Prostate gland (tissue), 2 donors: ENCODE measurements around the gene FAM177B. TPM values are rescaled to one million over a fixed set of nuclear protein-coding genes. Genes with fewer than 3 reads are reported as not detected.

Source experiments
- DNase-seq: peaks from one replicate; pipeline ENCODE4 v3.0.0-alpha.2; 2019; ENCODE audit warnings: low spot score
- H3K27ac ChIP-seq, 2 donors: fragments of 200-600 bp; sonication (generic); 2 replicates each; pipeline ENCODE4 v1.5.1; 2017 to 2019
- H3K27me3 ChIP-seq: fragments of 200-600 bp; sonication (generic); replicated peaks from 2 replicates; pipeline ENCODE4 v1.5.1; 2019; ENCODE audit not compliant: insufficient read depth
- H3K36me3 ChIP-seq, 2 donors: fragments of 200-600 bp; sonication (generic); 1 replicate in 1 of 2; 2 replicates in 1 of 2; pipeline versions ENCODE4 v1.5.1 to v1.8.1; 2017 to 2019
- H3K4me1 ChIP-seq: fragments of 200-600 bp; sonication (generic); replicated peaks from 2 replicates; pipeline ENCODE4 v1.5.1; 2019
- H3K4me3 ChIP-seq, 2 donors: fragments of 200-600 bp; sonication (generic); 2 replicates each; pipeline ENCODE4 v1.5.1; 2017 to 2019
- H3K9me3 ChIP-seq: fragments of 200-600 bp; sonication (generic); 2 replicates; pipeline ENCODE4 v1.5.1; 2017
- CTCF ChIP-seq, 4 experiments: fragments of 200-600 bp in 2 of 4; fragments of 450-650 bp in 2 of 4; sonication (generic) in 2 of 4; IDR thresholded peaks; 1 replicate in 3 of 4; 2 replicates in 1 of 4; pipeline ENCODE4 v1.5.1; 2016 to 2019; ENCODE audit warnings: antibody characterized with exemption in 4 of 4, mild to moderate bottlenecking in 2 of 4, moderate library complexity in 2 of 4
- POLR2A ChIP-seq: fragments of 450-650 bp; IDR thresholded peaks from one replicate; pipeline ENCODE4 v1.6.1; 2016; ENCODE audit warnings: antibody characterized with exemption, mild to moderate bottlenecking
- POLR2AphosphoS5 ChIP-seq: sonication (generic); formaldehyde crosslinking; IDR thresholded peaks from one replicate; pipeline ENCODE4 v1.6.1; 2017; ENCODE audit warnings: antibody characterized with exemption
- WGBS: methylation state at CpG from one replicate; pipeline ENCODE4 v1.1.5; 2018; 5-methylcytosine and 5-hydroxymethylcytosine counted together
- intact Hi-C: fragments of 100-400 bp; cut with DNase I; formaldehyde crosslinking; loops from one replicate; pipeline ENCODE4 v1.14.2; 2022
- total RNA-seq, 2 donors: library from RNA; depleted of rRNA; stranded (reverse); fragments of >200 nt; gene quantifications; one replicate each; pipeline ENCODE4 v1.1.0, GENCODE V29; 2016

The FAM177B gene
- total RNA-seq, 2 donors from 2014 or later: 0.23 to 0.51 TPM

DNA sequence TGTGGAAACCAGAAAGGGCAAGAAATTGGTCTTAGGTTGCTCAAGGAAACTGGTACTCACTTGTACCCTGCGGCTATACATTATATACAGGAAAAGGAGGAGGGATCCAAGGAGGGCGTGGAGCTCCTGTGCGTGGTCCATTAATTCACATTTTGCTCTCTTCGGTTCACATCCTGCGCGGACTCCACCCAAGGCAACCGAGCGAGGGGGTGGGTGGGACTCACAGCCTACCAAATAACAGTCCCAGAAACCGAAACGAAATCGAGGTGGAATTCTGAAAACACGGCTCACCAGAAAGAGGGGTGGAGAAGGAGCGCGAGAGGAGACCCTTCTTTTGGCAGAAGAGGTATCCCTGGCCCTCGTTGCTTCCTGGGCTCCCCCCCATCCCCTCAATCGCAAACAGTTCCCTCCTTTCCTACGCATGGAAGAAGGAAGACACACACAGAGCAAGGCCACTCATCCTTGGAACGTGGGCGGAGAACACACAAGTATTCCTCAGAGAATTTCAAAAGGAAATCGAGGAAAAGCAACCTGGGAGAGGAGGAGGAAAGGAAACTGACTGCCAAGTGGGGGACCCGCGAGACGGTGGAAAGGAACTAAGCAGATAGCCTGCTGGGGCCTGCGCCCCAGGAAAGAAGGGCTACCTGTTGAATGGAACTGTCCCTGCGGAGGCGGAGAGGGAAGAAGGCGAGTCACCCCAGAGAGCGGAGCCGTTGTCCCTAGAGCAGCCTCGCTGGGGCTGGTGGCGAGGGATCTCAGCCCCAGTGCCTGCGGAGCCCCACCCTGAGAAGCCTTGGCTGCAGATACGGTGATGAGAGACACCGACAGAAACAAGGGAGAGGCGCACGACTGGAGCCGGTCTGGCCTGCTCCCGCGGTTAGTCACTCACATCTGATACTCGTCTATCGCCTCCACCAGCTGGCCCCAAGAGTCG is 25.4 kb upstream of the FAM177B start:
- Histone ChIP-seq H3K4me1 (no peaks in the 10 kb centered on the region), H3K27me3 (no peaks in the 10 kb centered on the region), H3K27ac (peak overlapping the region; percentile 98), H3K9me3 (no peaks in the 10 kb centered on the region), H3K4me3 (peak overlapping the region; percentile 49 to 64), H3K36me3 (no peaks in the 10 kb centered on the region)
- no peak for TF ChIP-seq POLR2A
- no peak for TF ChIP-seq CTCF (IDR thresholded peaks at IDR 0.05)
- TF ChIP-seq POLR2AphosphoS5: no peak
- under 1% methylated on average over 42 of the region's 42 CpGs for WGBS
- intact Hi-C loops: loop anchor here (1.0 to 5.0 kb wide), 2 partner anchors 44 to 67 kb away; no protein-coding TSS in a partner anchor
- DNase-seq: peak; percentile 40

- intact Hi-C loops: loop anchor here (1.0 to 5.0 kb wide), 2 partner anchors 45 to 68 kb away; no protein-coding TSS in a partner anchor
- H3K36me3 ChIP-seq: no peaks in the 10 kb centered on the region
Observed at GRCh38 chr1:222712253-222713090, 24.5 kb upstream of the FAM177B start, which contains the start of the genes AIDA and BROX. Gene AIDA (minus strand): TSS chr1:222712491. CDS start chr1:222712317, 174 bp downstream. Gene BROX (plus strand): TSS chr1:222712564. CDS start chr1:222715700, 3,136 bp downstream.

DNA sequence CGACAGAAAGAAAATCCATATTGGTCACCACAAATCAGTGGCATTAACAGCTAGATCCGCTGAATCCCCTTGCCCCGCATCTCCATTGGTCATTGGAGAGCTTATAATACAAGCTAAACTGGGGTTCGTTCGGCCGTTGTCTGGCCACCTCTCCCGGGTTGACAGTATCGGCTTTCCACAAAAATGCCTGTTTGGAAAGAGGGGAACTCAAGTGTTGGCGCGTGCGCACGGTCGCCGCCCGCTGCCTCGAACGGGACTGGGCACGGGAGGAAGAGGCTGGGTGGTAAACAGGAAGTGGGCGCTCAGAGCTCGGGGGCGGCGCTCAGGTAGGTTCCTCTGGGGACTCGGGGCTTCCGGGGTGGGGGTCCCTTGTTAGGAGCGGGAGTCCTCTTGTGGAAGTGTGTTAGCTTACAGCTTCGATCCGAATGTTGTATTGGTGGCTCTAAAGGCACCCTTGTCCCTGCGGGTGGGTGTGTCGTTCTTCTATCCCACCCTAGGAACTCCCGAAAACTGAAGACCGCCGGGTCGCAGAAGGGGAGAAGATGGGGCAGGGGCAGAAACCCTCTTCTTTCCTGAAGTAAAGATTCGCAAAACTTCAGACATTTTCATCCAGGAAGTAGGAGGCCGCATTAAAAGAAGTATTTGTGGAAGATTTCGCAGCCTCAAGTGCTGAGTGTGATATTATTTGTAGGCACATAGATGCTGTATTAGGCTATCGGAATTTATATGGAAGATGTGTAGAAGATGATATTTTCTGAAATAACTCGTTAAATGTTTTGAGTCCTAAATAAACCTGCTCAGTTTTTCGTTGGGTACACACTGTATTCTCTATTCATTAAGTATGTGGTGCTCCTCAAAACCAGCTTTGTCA is 23.7 kb upstream of the FAM177B start:
- Histone ChIP-seq H3K4me1 (no peaks in the 10 kb centered on the region), H3K4me3 (peak overlapping the region; percentile 49 to 64), H3K27me3 (no peaks in the 10 kb centered on the region), H3K27ac (peak overlapping the region; percentile 98), H3K36me3 (peaks cover 0 to 4% of the 10 kb centered on the region in 2 donors), H3K9me3 (no peaks in the 10 kb centered on the region)
- WGBS: under 1% methylated on average over 35 of the region's 39 CpGs
- DNase-seq: peak; percentile 95
- TF ChIP-seq POLR2A: peak; percentile 57
- peak; percentile 95 for TF ChIP-seq POLR2AphosphoS5
- TF ChIP-seq CTCF (IDR thresholded peaks at IDR 0.05): no peak
- intact Hi-C loops: loop anchor here (5.0 kb wide), 1 partner anchor 46 kb away; no protein-coding TSS in a partner anchor

More at GRCh38 chr1:222712253-222713090, 24.5 kb upstream of the FAM177B start, which contains the start of the genes AIDA and BROX:
- Histone ChIP-seq H3K4me1 (no peaks in the 10 kb centered on the region), H3K4me3 (peak within 1 kb of the TSS; percentile 49 to 64), H3K9me3 (no peaks in the 10 kb centered on the region), H3K27ac (peak within 1 kb of the TSS; percentile 98), H3K27me3 (no peaks in the 10 kb centered on the region)
- DNase-seq: peak; percentile 93
- WGBS: under 1% methylated on average over 47 of the region's 62 CpGs
- TF ChIP-seq POLR2A (peak; percentile 57), CTCF (IDR thresholded peaks at IDR 0.05) (peak in 1 of 4 experiments; percentile 6), POLR2AphosphoS5 (peak; percentile 65)

DNA sequence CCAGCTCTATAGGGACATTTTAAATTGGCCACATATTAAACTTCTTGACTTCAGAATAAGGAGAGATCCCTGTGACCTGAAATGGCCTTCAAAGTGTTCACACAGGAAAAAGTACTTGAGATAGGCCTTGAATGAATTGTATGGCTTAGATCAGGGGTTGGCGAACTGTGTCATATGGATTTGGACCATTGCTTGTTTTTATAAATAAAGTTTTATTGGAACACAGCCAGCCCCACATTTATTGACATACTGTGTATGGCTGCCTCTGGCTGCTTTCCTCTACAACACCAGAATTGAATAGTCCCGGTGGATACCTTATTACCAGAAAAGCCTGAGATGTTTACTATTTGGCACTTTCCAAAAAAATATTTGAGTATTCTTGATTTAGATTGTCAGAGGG is 20.6 kb upstream of the FAM177B start:
- H3K9me3 ChIP-seq: no peaks in the 10 kb centered on the region
- H3K4me1 ChIP-seq: no peaks in the 10 kb centered on the region
- H3K27ac ChIP-seq: no peak overlapping the region
- no peak overlapping the region for H3K4me3 ChIP-seq
- H3K36me3 ChIP-seq: peaks cover 0 to 13% of the 10 kb centered on the region in 2 donors
- DNase-seq: no peak
- WGBS: 100% methylated on average over 2 of the region's 2 CpGs
- TF ChIP-seq POLR2AphosphoS5 (no peak), POLR2A (no peak), CTCF (IDR thresholded peaks at IDR 0.05) (no peak)
- intact Hi-C loops: no loop called here
- H3K27me3 ChIP-seq: no peaks in the 10 kb centered on the region
